ENCODE measurements around the gene LHCGR. TPM values are rescaled to one million over a fixed set of nuclear protein-coding genes. Genes with fewer than 3 reads are reported as not detected.
A peak's percentile ranks its signal among the peaks of the same experiment; 100 is the strongest.

The LHCGR gene
- total and polyA plus RNA-seq, 2 of the 4 experiments (the other 2 are of a cell fraction), result 0.10 to 0.18 TPM

DNA sequence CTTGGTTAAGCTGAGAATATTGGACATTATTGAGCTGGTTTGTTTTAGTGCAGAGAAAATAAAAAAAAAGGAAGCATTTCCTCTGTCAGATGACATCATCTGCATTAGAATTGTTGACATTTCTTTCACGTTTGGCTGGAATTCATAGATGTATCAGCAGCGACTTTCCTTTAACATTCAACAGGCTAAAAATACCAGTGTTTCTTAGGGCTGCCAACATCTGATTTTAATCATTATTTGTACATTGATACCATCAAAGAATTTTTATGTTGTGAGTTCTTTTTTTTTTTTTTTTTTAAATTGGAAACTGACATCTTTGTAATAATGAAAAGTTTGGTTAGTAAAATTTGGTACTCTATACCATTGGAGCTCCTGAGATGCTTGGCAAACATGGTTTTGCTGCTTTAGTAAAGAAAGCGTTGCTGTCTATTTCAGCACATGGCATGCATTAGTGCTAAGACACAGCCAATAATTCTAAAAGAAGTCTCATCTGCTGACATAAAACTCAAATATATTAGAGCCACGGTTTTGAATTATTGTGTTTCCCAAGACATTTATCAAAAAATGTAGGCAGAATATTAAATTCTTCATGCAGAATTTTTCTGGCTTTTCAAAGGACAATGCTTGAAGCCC, 104.2 kb downstream of the LHCGR start:
- dilution Hi-C loops (cut with HindIII; ENCODE audit: low sequenced_read_pairs, unreplicated experiment), result no loop called here
- Histone ChIP-seq H3K4me2 (ENCODE audit: low read depth, low read length) (no peak overlapping the region), H2BK5ac (ENCODE audit: low read depth, low read length, poor library complexity, severe bottlenecking) (no peak overlapping the region), H3K27ac (ENCODE audit: insufficient read depth, low read length) (no peak overlapping the region), H3K36me3 (ENCODE audit: control insufficient read depth, insufficient read depth, low read length) (no peaks in the 10 kb centered on the region), H2BK120ac (ENCODE audit: low read depth, low read length) (no peak overlapping the region), H3K27me3 (ENCODE audit: control insufficient read depth, insufficient read depth, low read length) (no peaks in the 10 kb centered on the region), H2AFZ (replicated peaks; ENCODE audit: low read length, poor library complexity) (no peak overlapping the region), H3K9me1 (ENCODE audit: insufficient read depth, low read length) (no peaks in the 10 kb centered on the region), H4K5ac (ENCODE audit: low read depth, low read length) (no peak overlapping the region), H3K9ac (ENCODE audit: low read depth, low read length) (no peak overlapping the region), H3K4ac (ENCODE audit: low read depth, low read length) (no peak overlapping the region), H3K23ac (ENCODE audit: low read depth, low read length) (no peak overlapping the region; the same call in 1 of the 2 replicates), H4K91ac (ENCODE audit: insufficient read depth, low read depth, low read length) (no peak overlapping the region), H2AK9ac (replicated peaks; ENCODE audit: low read depth, low read length, poor library complexity) (no peak overlapping the region), H3K56ac (ENCODE audit: extremely low read depth, insufficient read depth, low read length) (no peak overlapping the region), H4K20me1 (ENCODE audit: insufficient read depth, low read length) (no peaks in the 10 kb centered on the region), H4K8ac (ENCODE audit: low read depth in 2 of 2, low read length in 2 of 2) (peak overlapping the region in 1 of 2 experiments; percentile 35; a peak in 1 of 4 replicates), H2BK20ac (ENCODE audit: low read depth, low read length) (peak overlapping the region; percentile 58; the same call in 1 of the 2 replicates), H2BK15ac (ENCODE audit: low read depth, low read length) (no peak overlapping the region), H3K9me3 (ENCODE audit: control insufficient read depth, insufficient read depth, low read length) (no peaks in the 10 kb centered on the region), H3K18ac (ENCODE audit: low read depth, low read length) (peak overlapping the region; percentile 61; the same call in 1 of the 2 replicates), H2AK5ac (ENCODE audit: low read depth, low read length) (no peak overlapping the region), H3K4me1 (ENCODE audit: control insufficient read depth, insufficient read depth, low read length) (no peaks in the 10 kb centered on the region; the same call in 1 of the 2 replicates), H3K4me3 (ENCODE audit: insufficient read depth, low read depth, low read length) (no peak overlapping the region), H3K14ac (replicated peaks; ENCODE audit: low read depth, low read length) (no peak overlapping the region), H3K79me1 (ENCODE audit: low read depth in 1 of 2, low read length in 2 of 2) (no peaks in the 10 kb centered on the region)
- ATAC-seq (ENCODE audit: low read depth), result peak; percentile 70
- WGBS, 2 experiments (ENCODE audit: extremely low coverage in 2 of 2, insufficient read length in 1 of 2), result no CpG with 5 or more reads among the region's 4 CpGs
- POLR2A ChIA-PET (ENCODE audit: unreplicated experiment), result no interaction called here
- in situ Hi-C loops (cut with MboI; ENCODE audit: low sequenced_read_pairs), result no loop called here
- CTCF ChIA-PET, result interaction anchor here (0.7 kb wide), 1 partner anchor 30 kb away, joined by 3 read pairs; no protein-coding TSS in a partner anchor
- TF ChIP-seq RAD21 (IDR thresholded peaks at IDR 0.05; ENCODE audit: low read length) (no peak), CHD1 (IDR thresholded peaks at IDR 0.05; ENCODE audit: low read depth, low read length) (no peak), MAFK (IDR thresholded peaks at IDR 0.05; ENCODE audit: low read depth, low read length) (no peak), FOS (IDR thresholded peaks at IDR 0.05; ENCODE audit: low read depth, low read length) (no peak), CTCF (conservative IDR thresholded peaks at IDR 0.05; ENCODE audit: low read depth, low read length) (no peak), SMC3 (IDR thresholded peaks at IDR 0.05; ENCODE audit: low read depth, low read length) (no peak), RCOR1 (IDR thresholded peaks at IDR 0.05; ENCODE audit: insufficient replicate concordance, low read length) (no peak), MAZ (IDR thresholded peaks at IDR 0.05; ENCODE audit: borderline replicate concordance, low read depth, low read length) (no peak), NFE2L2 (IDR thresholded peaks at IDR 0.05; ENCODE audit: low read depth, low read length) (no peak), RFX5 (IDR thresholded peaks at IDR 0.05; ENCODE audit: low read depth, low read length) (no peak), MXI1 (IDR thresholded peaks at IDR 0.05; ENCODE audit: borderline replicate concordance, low read depth, low read length) (no peak), USF2 (IDR thresholded peaks at IDR 0.05; ENCODE audit: low read depth, low read length) (no peak)
- TF ChIP-seq, protein P1, sequence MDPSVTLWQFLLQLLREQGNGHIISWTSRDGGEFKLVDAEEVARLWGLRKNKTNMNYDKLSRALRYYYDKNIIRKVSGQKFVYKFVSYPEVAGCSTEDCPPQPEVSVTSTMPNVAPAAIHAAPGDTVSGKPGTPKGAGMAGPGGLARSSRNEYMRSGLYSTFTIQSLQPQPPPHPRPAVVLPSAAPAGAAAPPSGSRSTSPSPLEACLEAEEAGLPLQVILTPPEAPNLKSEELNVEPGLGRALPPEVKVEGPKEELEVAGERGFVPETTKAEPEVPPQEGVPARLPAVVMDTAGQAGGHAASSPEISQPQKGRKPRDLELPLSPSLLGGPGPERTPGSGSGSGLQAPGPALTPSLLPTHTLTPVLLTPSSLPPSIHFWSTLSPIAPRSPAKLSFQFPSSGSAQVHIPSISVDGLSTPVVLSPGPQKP (IDR thresholded peaks at IDR 0.05; ENCODE audit: borderline replicate concordance, low read depth, low read length), result no peak
- no TSS peak for BruUV-seq (replicated peaks)
- peak; percentile 76 for DNase-seq
- intact Hi-C loops (cut with micrococcal nuclease), result no loop called here
